ENCODE data around the gene ANXA2R. TPM values are rescaled to one million over a fixed set of nuclear protein-coding genes. Genes with fewer than 3 reads are reported as not detected.

The ANXA2R gene, protein sequence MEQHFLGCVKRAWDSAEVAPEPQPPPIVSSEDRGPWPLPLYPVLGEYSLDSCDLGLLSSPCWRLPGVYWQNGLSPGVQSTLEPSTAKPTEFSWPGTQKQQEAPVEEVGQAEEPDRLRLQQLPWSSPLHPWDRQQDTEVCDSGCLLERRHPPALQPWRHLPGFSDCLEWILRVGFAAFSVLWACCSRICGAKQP
- total RNA-seq, result 1.1 and 10.6 TPM in 2 replicates

DNA sequence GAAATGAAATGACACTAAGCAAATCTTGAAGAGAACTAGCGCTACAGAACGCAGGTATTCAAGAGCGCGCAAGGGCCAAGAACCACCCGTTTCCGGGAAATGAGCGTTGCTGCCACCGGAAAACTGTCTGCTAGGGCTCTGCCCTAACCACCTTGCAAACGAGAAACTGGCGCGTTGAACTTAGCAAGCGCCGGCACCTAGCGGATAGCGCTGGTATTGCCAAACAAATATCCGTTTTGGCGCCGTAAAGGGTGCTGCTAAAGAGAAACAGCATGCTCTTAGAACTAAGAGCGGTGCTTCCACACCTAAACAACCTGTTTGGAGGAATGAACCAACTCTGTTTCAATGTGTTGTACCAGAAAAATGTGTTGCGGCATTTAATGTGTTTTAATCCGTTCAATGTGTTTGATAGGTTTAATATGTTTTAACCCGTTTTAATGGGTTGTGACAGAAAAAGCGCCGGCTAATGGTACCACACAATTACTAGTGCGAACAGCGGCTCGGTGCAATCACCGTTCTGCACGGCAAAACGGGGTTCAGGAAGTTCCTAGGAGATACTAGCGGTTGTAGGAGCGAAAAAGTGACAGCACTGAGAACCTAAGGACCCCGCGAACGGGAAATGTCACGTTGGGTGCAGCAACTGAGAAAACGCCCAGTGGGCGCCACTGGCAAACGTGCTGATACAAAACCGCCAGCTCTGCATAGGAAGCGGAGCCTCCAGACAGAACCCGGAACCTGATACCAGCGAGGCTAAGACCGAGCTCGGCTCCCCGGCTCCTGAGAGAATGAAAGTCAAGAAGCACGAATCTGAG lies at the start of gene ANXA2R:
TSS of gene ANXA2R (minus strand) at position 33 of the 812 bp plus-strand sequence. CDS start 273 bp downstream, outside the sequence.

Other genes with a start within 250 kb of the ANXA2R start
- 134 and 182 TPM in 2 replicates for gene SELENOP, start 228.4 kb downstream of the ANXA2R start, total RNA-seq
- 15.6 and 17.0 TPM in 2 replicates for gene ZNF131, start 80.6 kb upstream of the ANXA2R start, total RNA-seq
- 0.70 TPM in 1 of 2 replicates, not detected in the other for gene NIM1K, start 151.9 kb upstream of the ANXA2R start, total RNA-seq